HL-60 (cell line): ENCODE results near the gene LMF1.

Experiments
- DNase-seq, 2 experiments: peaks; one replicate each; pipeline ENCODE4 v3.0.0-alpha.2; 2010 to 2020; ENCODE audit warnings: low read depth in 1 of 2, low spot score in 1 of 2
- H3K27ac ChIP-seq: fragments of 250-450 bp; sonication (Bioruptor Pico); replicated peaks from 2 replicates; pipeline ENCODE4 v1.5.1; 2020; ENCODE audit warnings: mild to moderate bottlenecking, moderate library complexity
- H3K27me3 ChIP-seq: fragments of 250-450 bp; sonication (Bioruptor Pico); 2 replicates; pipeline ENCODE4 v1.5.1; 2021; ENCODE audit warnings: mild to moderate bottlenecking, moderate library complexity; ENCODE audit not compliant: insufficient read depth, poor library complexity, severe bottlenecking
- H3K4me3 ChIP-seq: replicated peaks from 2 replicates; pipeline ENCODE4 v1.5.1; 2011; ENCODE audit warnings: mild to moderate bottlenecking, control low read depth, low read length; ENCODE audit not compliant: insufficient read depth
- GABPA ChIP-seq: IDR thresholded peaks from 2 replicates; pipeline ENCODE4 v1.6.1; 2012; ENCODE audit warnings: low read depth
- POLR2AphosphoS5 ChIP-seq: IDR thresholded peaks from 2 replicates; pipeline ENCODE4 v1.6.1; 2012; ENCODE audit warnings: low read depth
- SPI1 ChIP-seq: IDR thresholded peaks from 2 replicates; pipeline ENCODE4 v1.6.1; 2012; ENCODE audit warnings: low read depth, mild to moderate bottlenecking, borderline replicate concordance
- TF ChIP-seq, protein P1 (sequence below): IDR thresholded peaks from 2 replicates; pipeline ENCODE4 v1.6.1; 2012; ENCODE audit warnings: low read depth; ENCODE audit not compliant: insufficient replicate concordance
- TF ChIP-seq, protein P2 (sequence below): IDR thresholded peaks from one replicate; pipeline ENCODE4 v1.5.1; 2011; ENCODE audit warnings: low read length, control low read depth, inconsistent platforms; ENCODE audit not compliant: insufficient read depth

LMF1 gene

DNA sequence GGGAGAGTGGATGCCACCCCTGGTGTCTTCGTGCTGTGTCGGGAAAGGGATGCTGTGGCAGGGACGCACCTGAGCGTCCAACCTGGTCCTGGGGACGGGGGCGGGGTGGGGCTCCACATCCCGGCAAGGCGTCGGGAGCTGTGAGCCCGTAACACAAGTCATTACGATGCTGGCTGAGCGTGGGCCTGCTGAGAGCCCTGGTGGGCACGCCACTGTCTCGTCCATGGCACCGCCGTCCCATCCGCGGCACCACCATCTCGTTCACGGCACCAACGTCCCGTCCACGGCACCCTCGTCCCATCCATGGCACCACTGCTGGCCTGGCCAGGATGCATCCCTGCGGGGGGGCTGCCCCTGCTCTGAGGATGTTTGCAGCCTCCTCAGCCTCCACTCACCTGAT lies 146.2 kb downstream of the LMF1 start:
- H3K4me3 ChIP-seq, result no peak overlapping the region
- peaks cover 3% of the 10 kb centered on the region for H3K27me3 ChIP-seq
- TF ChIP-seq POLR2AphosphoS5, result no peak
- no peak for TF ChIP-seq SPI1
- TF ChIP-seq, protein P1, sequence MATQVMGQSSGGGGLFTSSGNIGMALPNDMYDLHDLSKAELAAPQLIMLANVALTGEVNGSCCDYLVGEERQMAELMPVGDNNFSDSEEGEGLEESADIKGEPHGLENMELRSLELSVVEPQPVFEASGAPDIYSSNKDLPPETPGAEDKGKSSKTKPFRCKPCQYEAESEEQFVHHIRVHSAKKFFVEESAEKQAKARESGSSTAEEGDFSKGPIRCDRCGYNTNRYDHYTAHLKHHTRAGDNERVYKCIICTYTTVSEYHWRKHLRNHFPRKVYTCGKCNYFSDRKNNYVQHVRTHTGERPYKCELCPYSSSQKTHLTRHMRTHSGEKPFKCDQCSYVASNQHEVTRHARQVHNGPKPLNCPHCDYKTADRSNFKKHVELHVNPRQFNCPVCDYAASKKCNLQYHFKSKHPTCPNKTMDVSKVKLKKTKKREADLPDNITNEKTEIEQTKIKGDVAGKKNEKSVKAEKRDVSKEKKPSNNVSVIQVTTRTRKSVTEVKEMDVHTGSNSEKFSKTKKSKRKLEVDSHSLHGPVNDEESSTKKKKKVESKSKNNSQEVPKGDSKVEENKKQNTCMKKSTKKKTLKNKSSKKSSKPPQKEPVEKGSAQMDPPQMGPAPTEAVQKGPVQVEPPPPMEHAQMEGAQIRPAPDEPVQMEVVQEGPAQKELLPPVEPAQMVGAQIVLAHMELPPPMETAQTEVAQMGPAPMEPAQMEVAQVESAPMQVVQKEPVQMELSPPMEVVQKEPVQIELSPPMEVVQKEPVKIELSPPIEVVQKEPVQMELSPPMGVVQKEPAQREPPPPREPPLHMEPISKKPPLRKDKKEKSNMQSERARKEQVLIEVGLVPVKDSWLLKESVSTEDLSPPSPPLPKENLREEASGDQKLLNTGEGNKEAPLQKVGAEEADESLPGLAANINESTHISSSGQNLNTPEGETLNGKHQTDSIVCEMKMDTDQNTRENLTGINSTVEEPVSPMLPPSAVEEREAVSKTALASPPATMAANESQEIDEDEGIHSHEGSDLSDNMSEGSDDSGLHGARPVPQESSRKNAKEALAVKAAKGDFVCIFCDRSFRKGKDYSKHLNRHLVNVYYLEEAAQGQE, result no peak
- no peak for TF ChIP-seq GABPA
- TF ChIP-seq, protein P2, sequence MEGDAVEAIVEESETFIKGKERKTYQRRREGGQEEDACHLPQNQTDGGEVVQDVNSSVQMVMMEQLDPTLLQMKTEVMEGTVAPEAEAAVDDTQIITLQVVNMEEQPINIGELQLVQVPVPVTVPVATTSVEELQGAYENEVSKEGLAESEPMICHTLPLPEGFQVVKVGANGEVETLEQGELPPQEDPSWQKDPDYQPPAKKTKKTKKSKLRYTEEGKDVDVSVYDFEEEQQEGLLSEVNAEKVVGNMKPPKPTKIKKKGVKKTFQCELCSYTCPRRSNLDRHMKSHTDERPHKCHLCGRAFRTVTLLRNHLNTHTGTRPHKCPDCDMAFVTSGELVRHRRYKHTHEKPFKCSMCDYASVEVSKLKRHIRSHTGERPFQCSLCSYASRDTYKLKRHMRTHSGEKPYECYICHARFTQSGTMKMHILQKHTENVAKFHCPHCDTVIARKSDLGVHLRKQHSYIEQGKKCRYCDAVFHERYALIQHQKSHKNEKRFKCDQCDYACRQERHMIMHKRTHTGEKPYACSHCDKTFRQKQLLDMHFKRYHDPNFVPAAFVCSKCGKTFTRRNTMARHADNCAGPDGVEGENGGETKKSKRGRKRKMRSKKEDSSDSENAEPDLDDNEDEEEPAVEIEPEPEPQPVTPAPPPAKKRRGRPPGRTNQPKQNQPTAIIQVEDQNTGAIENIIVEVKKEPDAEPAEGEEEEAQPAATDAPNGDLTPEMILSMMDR, result no peak
- DNase-seq, result no peak
- no peak overlapping the region for H3K27ac ChIP-seq

DNA sequence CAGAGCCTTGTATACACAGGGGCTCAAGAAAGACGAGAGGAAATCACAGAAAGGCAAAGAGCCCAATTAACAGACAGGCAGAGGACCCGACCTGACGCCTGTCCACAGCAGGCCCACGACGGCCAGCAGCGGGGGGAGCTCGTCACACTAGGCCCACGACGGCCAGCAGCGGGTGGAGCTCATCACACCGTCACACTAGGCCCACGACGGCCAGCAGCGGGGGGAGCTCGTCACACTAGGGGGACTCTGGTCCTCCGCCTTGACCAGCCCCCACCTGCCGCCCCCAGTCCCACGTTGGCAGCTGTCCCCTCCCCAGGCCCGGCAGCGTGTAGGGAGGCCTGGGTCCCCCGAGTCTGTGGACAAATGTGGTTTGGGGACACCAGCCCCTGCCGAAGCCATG lies 146.6 kb downstream of the LMF1 start:
- no peak overlapping the region for H3K4me3 ChIP-seq
- DNase-seq, result no peak
- H3K27me3 ChIP-seq, result peaks cover 7% of the 10 kb centered on the region
- H3K27ac ChIP-seq, result no peak overlapping the region
- TF ChIP-seq, protein P1, result no peak
- TF ChIP-seq SPI1, result no peak
- TF ChIP-seq GABPA, result no peak
- no peak for TF ChIP-seq POLR2AphosphoS5
- TF ChIP-seq, protein P2, result no peak

DNA sequence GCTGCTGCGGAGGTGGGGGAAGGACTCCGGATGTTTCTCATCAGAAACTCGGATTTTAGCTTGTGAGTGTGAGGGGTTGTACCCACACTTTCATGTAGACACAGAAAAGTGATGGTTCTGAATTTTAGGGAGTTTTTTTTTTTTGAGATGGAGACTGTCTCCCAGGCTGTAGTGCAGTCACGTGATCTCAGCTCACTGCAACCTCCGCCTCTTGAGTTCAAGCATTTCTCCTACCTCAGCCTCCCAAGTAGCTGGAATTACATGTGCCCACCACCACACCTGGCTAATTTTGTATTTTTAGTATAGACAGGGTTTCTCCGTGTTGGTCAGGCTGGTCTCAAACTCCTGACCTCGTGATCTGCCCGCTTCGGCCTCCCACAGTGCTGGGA lies 147.9 kb downstream of the LMF1 start:
- no peak for DNase-seq
- TF ChIP-seq, protein P1, result no peak
- no peak for TF ChIP-seq GABPA
- TF ChIP-seq SPI1, result no peak
- TF ChIP-seq POLR2AphosphoS5, result no peak
- TF ChIP-seq, protein P2, result no peak
- peaks cover 8% of the 10 kb centered on the region for H3K27me3 ChIP-seq
- no peak overlapping the region for H3K4me3 ChIP-seq
- no peak overlapping the region for H3K27ac ChIP-seq
